GM19452 (cell line): ENCODE data around the gene TYMP.
"Not testable (repeated sequence)": the region's sequence is repeated elsewhere in the genome, so short reads cannot be mapped to it uniquely, and the experiment has no call there.

Source experiments
- ATAC-seq: cut with Tn5 transposase; IDR thresholded peaks from one replicate; pipeline ENCODE4 v1.9.1; 2021; ENCODE audit not compliant: unreplicated experiment

Gene TYMP

GRCh38 chr22:50525104-50525857 is 4.5 kb downstream of the TYMP start, which contains the start of gene SCO2:
Gene SCO2 (minus strand): TSS chr22:50525598. CDS start chr22:50524411, 1,187 bp downstream.
- ATAC-seq: peak; percentile 42

GRCh38 chr22:50524676-50525103 is 5.1 kb downstream of the TYMP start:
- ATAC-seq: no peak

- ATAC-seq: no peak
Observed at GRCh38 chr22:50523806-50524675, 5.8 kb downstream of the TYMP start.

- no peak for ATAC-seq
Observed at GRCh38 chr22:50523458-50523805, 6.4 kb downstream of the TYMP start.

- ATAC-seq: no peak
Observed at GRCh38 chr22:50522806-50523438, 6.9 kb downstream of the TYMP start.

GRCh38 chr22:50522208-50522805 is 7.5 kb downstream of the TYMP start:
- ATAC-seq: no peak

GRCh38 chr22:50521710-50522109 is 8.1 kb downstream of the TYMP start:
- ATAC-seq: no peak

- ATAC-seq: no peak
Observed at GRCh38 chr22:50520826-50521453, 8.9 kb downstream of the TYMP start.

GRCh38 chr22:50520184-50520583 is 9.6 kb downstream of the TYMP start:
- ATAC-seq: not testable (repeated sequence)

GRCh38 chr22:50519151-50519550 is 10.7 kb downstream of the TYMP start:
- no peak for ATAC-seq

- no peak for ATAC-seq
Observed at GRCh38 chr22:50518606-50519005, 11.2 kb downstream of the TYMP start.

GRCh38 chr22:50517495-50518260 is 12.1 kb downstream of the TYMP start:
- no peak for ATAC-seq

- ATAC-seq: no peak
Observed at GRCh38 chr22:50516891-50517290, 12.9 kb downstream of the TYMP start.

GRCh38 chr22:50516068-50516467 is 13.7 kb downstream of the TYMP start:
- no peak for ATAC-seq

GRCh38 chr22:50513175-50513574 is 16.6 kb downstream of the TYMP start:
- no peak for ATAC-seq

- ATAC-seq: no peak
Observed at GRCh38 chr22:50508897-50509296, 20.9 kb downstream of the TYMP start.

- ATAC-seq: peak; percentile 65
Observed at GRCh38 chr22:50507991-50508884, 21.6 kb downstream of the TYMP start, which contains the start of gene NCAPH2. Gene NCAPH2 (plus strand): TSS chr22:50508224. CDS start chr22:50508338, 114 bp downstream.

GRCh38 chr22:50507421-50507990 is 22.3 kb downstream of the TYMP start, which contains the start of gene LMF2:
Gene LMF2 (minus strand): TSS chr22:50507702. CDS start chr22:50507675, 27 bp downstream.
- peak; percentile 59 for ATAC-seq
